IPS DF 19.7 (cell line): ENCODE results near the gene GRXCR2.
"Not testable (repeated sequence)": the region's sequence is repeated elsewhere in the genome, so short reads cannot be mapped to it uniquely, and the experiment has no call there.

ENCODE experiments used
- DNase-seq: peaks from one replicate; pipeline ENCODE4 v3.0.0-alpha.2; 2013; ENCODE audit warnings: low read depth, low spot score

The GRXCR2 gene, protein sequence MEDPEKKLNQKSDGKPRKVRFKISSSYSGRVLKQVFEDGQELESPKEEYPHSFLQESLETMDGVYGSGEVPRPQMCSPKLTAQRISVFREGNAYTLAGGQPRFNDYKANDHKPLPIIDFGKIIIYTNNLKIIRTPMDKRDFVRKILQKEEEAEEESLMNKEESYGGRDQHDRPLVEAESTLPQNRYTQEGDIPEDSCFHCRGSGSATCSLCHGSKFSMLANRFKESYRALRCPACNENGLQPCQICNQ

DNA sequence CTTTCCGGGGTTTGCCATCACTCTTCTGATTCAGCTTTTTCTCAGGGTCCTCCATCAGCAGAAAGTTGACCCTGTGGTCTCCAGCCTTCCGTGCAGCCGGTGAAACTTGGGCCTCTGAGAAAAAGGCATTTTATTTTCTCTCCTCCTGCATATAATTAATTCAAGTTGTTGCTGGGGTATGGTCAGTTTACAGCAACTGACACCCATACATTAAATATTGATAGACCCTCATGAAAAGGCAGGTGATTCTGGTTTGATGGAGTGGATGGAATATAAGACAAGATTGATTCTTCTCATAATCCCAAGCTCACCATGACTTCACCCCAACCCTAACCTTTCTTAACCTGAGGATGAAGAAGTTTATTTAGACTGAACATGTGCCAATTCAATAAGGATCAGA lies at the start of gene GRXCR2:
Gene GRXCR2 (minus strand): TSS at position 101 of the 400 bp plus-strand sequence. CDS start 46 bp downstream, at position 55.
- no peak for DNase-seq

DNA sequence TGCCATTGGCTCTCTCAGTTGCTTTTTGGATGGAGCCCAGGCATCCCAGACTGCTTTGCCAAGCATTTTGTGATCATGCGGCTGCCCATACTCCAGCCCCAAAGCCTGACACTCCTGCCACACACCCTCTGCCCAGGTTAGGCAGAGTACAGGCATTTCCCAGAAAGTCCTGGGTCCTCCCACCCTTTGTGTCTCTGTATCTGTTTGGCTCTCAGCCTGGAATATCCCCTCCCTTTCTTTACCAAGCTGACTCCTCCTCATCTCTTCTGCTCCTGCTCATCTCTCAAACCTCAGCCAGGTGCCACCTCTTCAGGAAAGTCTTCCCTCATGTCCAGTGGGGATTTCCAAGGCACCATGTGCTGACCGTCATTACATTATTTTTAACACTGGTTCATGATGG lies 49.2 kb upstream of the GRXCR2 start:
- no peak for DNase-seq

DNA sequence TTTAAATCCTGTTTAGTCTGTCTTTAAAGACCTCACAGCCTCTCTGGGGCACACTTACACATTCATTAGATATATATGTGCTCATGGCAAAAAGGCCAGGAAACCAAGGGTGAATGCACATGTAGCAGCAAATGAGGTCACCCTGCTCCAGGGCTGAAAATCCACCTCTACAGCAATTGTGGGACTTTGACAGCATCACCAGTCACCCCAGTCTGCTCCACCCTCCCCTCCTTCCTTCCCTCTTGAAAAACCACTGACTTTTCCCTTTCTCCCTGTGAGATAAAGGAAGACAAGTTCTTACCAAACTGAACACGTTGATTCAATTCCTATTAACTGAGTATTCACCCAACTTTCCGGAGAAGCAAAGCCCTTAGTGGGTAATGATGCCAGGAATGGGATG lies 48.4 kb upstream of the GRXCR2 start:
- DNase-seq = no peak

DNA sequence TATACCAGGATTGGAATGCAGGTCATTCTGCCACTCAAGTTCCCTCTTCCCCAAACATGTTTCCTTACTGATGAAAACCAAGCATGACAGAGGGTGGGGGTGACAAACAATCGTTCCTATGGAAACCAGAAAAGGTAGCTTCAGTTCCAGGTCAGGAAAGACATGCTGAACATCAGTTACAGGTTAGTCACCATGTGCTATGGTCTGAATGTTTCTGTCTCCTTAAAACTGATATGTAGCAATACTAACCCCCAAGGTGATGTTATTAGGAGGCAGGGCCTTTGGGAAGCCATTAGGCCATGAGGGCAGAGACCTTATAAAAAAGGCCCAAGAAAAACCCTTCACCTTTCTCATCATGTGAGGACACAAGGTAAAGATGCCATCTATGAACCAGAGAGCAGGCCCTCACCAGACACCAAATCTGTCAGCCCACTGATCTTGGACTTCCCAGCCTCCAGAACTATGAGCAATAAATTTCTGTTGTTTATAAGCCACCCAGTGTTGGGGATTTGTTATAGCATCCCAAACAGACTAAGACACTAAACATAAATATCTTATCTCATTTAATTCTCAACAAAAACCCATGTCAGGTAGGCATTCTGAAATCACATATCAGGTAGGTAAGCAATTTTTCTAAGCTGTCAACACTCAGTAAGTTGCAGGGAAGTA lies 47.9 kb upstream of the GRXCR2 start:
- no peak for DNase-seq

DNA sequence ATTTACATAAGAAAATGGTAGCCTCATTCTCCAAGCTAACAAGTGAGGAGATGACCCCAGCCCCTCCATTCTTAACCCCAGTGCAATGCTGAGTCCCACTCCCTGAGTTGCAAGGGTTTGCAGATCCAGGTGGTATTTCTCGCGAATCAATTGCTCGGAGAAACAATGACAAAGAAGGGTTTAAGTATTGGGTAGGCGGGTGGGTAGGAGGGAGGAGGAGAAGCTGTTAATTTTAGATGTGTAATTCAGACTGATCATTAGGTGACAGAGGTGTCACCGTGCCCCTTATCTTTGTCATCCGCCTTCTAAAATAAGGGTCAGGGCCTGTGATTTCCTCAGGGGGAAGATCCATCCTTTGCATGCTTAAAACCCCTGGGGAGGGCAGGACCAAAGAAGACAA lies 46.6 kb upstream of the GRXCR2 start:
- DNase-seq = no peak

DNA sequence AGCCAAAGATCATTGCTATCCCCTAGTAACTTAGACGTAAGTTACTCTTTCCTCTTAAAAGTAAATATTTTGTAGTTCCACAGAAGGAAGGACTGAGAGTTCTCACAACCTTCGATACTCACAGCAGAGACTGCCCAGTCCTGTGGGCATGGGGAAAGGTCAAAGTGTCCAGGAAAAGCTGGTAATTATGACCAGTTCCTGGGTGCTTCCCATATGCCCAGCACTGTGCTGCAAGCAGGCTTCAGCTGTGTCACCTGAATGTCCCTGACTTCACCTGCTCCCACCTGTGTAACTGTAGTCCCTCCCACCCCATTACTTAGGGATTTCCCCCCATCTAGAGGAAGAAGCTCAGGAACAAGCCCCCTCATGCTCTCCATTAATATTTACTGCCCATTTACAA lies 45.6 kb upstream of the GRXCR2 start:
- no peak for DNase-seq

DNA sequence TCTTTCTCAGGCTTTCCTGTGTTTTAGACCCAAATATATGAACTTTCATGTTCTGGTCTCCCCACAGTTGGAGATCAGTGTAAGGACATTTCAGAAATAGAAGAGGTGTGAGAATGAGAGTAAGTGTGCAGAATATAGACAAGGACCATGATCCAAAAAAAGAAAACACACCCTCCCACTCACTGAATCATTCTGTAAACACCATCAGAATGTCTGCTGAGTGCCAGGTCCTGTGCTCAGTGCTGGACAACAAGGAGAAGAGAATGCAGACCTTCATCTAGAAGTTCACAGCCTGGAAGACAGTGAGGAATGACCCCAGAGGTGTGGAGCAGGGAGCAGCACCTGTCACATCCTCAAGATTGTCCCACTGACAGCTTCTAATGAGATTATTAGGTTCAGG lies 44.5 kb upstream of the GRXCR2 start:
- no peak for DNase-seq

DNA sequence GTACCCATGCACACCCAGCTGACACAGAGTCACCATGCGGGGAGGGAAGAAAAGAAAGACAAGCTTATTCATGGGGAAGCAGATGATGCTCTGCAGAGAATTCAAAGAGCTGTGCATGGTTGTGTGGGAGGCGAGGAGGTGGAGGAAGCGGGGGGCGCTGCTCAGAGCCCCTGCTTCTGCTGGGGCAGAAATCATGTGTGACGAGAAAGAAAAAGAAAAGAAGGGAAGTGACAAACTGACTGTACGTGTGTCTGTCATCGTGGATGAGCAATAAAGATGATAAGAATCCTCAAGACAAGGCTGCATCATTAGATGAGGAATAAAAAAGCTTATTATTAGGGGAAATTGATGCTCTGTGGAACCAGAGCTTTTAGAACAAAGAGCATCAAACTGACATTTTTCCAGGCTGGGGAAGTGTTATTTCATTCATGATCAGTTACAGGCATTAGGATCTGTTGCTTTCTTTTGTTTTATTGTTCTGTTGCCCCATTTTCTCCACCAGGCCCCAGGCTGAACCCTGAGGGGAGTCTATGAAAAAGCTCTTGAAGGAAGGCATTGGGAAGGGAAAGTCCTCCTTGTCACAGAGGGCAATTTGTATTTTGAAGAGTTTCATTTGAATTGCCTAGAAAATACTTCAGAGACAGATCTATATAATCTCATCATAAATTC lies 43.3 kb upstream of the GRXCR2 start:
- no peak for DNase-seq

DNA sequence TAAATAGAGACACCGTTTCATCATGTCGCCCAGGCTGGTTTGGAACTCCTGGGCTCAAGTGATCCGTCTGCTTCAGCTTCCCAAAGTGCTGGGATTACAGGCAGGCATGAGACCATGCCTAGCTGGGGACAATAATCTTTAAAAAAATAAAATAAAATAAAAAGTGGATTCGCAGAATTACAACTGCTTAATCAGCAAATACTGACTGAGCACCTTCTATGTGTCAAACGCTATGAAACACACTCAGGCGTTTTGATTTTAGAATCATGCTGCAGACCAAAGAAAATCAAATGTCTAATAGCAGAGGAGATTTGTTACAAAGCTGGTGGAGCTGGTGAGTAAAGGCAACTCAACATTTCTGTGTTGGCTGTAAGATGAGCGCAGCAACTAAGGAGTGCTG lies 40.9 kb upstream of the GRXCR2 start:
- no peak for DNase-seq

DNA sequence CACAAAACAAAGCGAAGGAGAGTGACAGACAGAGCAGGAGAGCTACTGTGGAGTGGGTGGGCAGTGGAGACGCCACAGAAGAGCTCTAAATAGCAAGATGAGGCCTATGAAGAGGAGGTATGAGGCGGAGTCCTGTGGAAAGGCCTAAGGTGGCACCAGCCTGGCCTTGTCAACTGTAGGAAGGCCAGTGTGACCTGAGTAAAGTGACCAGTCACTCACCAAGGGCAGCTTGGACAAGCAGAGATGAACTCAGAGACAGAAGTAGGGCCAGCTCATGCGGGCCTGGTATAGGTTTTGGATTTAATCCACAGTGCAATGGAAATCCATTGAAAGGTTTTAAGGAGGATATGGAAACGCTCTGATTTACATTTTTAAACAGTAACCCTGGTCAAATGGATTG lies 39.8 kb upstream of the GRXCR2 start:
- DNase-seq = no peak

DNA sequence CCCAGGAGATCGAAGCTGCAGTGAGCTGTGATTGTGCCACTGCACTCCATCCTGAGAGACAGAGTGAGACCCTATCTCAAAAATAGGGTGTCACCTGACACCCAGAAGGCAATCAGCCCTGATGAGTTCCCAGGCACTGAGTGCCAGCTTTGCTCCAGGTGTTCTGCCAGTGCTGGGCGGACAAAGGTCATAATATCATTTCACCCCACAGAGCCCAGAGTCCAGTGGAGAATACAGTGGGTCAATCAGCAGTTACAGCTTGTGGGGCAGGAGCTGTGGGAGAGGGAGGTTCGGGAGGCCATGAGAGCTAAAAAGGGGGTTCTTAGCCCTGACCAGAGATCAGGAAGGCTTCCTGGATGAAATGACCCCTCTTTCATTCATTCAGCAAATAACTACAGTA lies 39.2 kb upstream of the GRXCR2 start:
- DNase-seq = no peak

DNA sequence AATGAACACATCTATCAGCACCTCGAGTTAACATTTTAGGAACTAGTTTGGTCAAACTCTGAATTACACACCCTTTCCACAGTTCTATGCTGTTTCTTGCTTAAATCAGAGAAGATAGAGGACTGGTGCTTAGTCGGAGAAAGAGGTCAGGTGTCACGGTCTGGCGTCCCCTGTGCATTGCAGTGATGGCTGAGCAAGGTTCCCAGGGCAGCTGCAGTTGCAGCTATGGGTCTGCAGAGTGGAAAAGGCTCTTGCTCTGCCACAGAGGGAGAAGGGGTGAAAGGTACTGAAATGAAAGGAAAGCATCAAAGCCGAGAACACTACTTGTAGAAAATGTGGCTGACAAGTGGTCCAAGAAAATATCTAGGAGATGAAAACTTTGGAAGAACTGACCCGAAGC lies 38.4 kb upstream of the GRXCR2 start:
- DNase-seq = no peak

DNA sequence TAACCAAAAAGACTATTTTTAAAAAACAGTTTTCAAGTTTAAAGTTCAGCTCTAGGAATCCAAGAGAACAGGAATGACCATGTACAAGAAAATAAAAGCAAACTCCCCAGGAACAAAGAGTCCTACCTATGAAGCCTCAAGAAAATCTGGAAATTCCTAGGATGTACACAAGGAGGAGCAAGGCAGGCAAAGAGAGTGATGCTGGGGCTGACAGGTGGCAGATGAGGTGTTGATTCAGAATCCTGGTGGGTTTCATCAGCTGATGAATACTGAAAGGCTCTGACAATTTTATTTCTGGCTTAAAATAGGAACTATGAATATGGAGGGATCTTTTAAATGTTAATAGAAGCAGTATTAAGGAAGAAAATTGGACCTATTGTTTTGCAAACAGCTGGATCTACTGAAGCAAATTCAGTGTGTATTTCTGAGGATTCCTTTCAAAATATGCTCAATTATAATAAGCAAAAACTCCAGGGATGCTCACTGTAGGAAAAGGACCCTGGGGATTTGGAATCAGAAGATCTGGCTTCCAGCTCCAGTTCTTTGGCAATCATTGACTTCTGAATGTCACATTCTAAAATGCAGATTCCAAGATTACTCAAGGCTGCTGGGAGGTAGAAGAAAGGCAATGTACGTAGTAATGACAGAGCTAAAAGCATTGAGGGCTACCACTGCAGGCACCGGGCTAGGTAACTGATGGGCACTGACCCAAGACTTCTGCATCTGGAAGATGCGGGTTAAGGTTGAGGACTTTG lies 35.6 kb upstream of the GRXCR2 start:
- DNase-seq = no peak

DNA sequence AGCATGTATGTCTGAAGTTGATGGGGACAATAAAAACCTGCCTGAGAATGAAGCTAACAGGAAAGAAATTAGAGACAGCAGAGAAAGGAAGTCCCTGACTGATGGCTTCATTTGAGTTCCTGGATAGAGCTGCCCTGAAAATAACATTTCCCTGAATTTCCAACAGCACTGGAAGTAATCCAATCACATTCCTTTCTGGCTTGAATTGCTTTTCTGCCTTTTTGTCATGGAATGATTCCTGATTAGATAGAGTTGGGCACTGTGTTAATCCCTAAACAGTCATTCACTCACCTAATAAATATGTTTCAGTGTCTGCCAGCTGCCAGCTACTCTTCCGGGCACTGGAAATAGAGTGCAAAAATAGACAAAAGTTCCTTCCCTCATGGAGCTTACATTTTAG lies 33.6 kb upstream of the GRXCR2 start:
- DNase-seq = no peak

DNA sequence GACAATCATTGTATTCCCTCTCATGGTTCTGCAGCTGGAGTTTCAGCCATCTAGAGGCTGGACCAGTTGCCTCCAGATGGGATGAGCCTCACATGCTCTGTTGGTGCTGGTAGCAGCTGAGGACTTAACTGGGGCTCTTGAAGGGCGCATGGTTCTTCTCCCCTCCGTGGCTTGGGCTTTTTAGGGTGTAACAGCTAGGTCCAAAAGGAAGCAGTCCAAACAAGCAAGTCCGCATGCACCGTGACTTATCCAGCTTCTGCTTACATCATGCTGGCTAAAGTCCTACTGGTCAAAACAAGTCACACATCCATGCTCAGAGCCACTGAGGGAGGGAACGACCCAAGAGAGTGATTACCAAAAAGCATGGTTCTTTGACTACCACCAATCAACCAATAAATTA lies 31.9 kb upstream of the GRXCR2 start:
- no peak for DNase-seq

DNA sequence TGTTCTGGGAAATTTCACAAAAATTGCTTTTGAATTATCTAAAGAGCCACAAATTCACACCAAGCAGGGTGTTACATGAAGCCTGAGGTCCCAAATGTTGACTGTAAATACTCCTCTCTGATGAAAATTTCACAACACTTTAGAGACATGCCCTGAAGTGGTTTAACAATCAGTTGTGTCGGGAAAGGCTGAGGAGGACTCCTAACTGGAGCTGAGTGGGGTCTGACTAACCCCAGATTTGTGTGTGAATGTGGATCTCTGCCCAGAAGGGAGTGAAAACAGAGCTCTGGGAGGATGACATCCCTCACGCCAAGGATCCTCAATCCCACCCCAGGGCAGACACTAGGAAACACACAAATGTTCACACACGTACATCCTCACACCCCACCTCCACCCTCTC lies 31.1 kb upstream of the GRXCR2 start:
- DNase-seq = no peak

DNA sequence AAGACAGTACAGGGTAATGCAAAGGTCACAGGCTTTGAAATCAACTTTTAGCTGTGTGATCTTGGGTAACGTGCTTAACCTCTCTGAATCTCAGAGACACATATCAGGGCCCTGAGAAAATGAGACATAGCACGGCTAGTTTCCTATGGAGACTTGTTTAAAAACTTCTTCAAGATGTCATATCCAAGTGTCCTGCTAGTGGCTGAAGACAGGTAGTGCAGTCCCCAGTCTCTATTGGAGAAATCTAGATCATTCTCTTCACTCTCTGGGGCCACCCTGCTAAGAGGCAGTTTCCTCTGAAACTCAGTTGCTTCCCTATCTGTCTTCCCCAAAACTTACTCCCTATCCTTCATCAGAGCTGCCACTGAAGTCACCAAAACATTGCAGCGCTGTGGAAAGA lies 30.3 kb upstream of the GRXCR2 start:
- DNase-seq = no peak

DNA sequence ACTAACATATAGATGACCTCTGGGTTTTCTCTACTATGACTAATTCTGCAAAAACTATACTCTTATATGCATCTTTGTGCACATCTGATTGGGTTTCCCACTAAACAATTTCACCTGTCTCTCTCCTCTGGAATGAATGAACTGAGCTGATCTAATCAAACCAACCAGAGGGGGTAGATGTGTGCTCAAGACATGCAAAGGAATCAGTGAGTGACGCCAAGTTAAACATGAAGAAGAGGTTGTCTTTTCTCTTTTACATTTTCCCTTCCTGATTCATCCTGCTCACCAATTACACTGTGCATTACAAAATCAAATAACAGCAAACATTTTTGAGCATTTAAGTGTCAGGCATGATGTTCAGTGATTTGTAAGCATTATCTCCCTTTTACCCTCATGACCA lies 29.6 kb upstream of the GRXCR2 start:
- no peak for DNase-seq

DNA sequence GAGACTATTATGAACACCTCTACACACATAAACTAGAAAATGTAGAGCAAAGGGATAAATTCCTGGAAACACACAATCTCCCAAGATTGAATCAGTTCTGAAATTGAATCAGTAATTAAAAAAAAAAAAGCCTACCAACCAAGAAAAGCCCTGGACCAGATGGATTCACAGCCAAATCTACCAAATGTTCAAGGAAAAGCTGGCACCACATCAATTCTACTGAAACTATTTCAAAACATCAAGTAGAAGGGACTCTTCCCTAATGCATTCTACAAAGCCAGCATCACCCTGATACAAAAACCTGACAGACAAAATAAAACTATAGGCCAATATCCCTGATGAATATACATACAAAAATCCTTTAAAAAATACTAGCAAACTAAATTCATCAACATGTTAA lies 25.4 kb upstream of the GRXCR2 start:
- no peak for DNase-seq

DNA sequence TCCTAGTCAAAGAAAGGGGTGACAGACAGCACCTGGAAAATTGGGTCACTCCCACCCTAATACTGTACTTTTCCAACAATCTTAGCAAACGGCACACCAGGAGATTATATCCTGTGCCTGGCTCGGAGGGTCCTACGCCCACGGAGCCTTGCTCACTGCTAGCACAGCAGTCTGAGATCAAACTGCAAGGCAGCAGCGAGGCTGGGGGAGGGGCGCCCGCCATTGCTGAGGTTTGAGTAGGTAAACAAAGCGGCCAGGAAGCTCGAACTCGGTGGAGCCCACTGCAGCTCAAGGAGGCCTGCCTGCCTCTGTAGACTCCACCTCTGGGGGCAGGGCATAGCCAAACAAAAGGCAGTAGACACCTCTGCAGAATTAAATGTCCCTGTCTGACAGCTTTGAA lies 18.6 kb upstream of the GRXCR2 start:
- not testable (repeated sequence) for DNase-seq

DNA sequence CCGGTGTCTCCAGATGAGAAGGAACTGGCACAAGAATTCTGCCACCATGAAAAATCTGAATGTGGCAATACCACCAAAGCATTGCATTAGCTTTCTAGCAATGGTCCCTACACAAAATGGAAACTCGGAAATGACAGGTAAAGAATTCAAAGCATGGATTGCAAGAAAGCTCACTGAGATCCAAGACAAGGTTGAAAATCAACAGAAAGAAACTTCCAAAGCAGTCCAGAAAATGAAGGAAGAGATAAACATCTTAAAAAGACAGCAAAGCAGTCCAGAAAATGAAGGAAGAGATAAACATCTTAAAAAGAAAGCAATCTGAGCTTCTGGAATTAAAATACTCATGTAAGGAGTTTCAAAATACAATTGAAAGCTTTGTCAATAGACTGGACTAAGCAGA lies 16.8 kb upstream of the GRXCR2 start:
- DNase-seq = no peak

DNA sequence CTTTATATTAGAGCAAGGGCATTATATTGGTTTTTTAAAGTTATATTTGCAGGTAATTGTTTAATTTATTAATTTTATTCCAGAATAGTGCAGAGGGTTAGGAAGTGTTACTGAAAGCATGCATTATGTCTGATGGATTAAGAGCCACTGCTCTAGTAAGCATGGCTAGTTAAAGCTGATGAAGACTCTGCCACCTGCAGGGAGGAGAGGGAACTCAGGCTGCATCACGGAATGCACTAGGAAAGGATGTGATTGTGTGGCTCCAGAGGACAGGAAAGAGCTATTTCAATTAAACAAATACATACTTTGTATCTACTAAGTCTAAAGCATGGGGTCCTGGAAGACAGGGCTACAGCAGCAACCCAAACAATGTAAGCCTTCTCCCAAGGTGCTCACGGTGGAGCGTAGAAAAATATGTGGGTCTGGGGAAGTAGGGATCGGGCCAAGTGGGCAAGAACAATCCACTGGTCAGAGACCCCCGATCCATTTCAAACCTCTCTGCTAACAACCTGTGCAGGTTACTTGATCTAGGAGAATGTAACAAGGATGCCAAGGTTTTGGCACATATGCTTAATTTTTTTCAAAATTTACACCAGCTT lies 15.3 kb upstream of the GRXCR2 start:
- DNase-seq = peak; percentile 23
